ENCODE results near the gene HPS4.

Gene HPS4

DNA sequence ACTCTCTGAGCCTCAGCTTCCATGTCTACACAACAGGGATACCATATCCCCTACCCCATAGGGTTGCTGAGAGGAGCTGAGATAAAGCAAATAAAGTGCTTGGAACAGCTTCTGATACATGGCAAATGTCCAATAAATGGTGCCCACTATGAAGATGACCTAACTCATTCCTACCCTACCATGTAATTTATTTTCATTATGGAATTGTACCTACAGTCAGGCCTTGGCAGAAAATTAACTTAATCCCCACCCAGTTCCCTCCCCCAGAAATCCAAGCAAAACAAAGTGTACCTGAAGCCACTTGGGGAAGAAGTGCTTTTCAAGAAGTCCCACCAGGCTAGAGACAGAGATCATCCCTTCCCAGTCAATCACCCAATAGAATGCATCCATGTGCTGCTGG, 10.9 kb upstream of the HPS4 start:
- H3K36me3 ChIP-seq (ENCODE audit: insufficient read depth, low read length) = peaks cover 82% of the 10 kb centered on the region
- H3K4me1 ChIP-seq (ENCODE audit: insufficient read depth, low read length, poor library complexity, severe bottlenecking) = peaks cover 3% of the 10 kb centered on the region

DNA sequence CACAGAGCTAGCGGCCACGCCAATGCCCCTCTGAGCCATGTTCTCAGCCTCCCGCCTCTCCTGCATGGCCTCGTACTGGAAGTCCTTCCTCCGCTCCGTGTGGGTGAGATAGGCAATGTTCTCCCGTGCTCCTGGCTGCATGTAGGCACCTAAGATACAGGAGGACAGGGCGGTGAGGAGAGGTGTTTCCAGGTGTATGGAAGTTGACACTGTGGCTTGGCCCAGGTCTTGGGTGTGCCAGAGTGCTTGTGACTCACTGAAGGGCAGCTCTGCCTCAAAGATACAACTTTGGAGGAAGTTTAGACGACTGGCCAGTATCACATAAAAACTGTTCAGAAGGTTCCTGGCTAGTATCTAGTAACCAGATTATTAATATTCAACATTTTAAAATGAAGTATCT, 8.6 kb upstream of the HPS4 start:
- no peaks in the 10 kb centered on the region for H3K79me2 ChIP-seq (ENCODE audit: insufficient read depth, low read length)
- peaks cover 7% of the 10 kb centered on the region for H3K4me1 ChIP-seq (ENCODE audit: insufficient read depth, low read length, poor library complexity, severe bottlenecking)
- H3F3A ChIP-seq (ENCODE audit: low read depth) = no peaks in the 10 kb centered on the region
- no peak overlapping the region for H2AFZ ChIP-seq (ENCODE audit: low read length)
- peaks cover 86% of the 10 kb centered on the region for H3K36me3 ChIP-seq (ENCODE audit: insufficient read depth, low read length)
- no peak overlapping the region for H3K9ac ChIP-seq (ENCODE audit: low read depth, low read length, poor library complexity, severe bottlenecking)
- H3K4me3 ChIP-seq (ENCODE audit: low read length, poor library complexity, severe bottlenecking) = no peak overlapping the region
- no peaks in the 10 kb centered on the region for H4K20me1 ChIP-seq (ENCODE audit: insufficient read depth, low read length, poor library complexity, severe bottlenecking)
- H3K9me2 ChIP-seq (replicated peaks; ENCODE audit: low read depth, low read length) = no peaks in the 10 kb centered on the region
- H3K27me3 ChIP-seq (ENCODE audit: insufficient read depth, low read length, poor library complexity, severe bottlenecking) = no peaks in the 10 kb centered on the region
- TF ChIP-seq EZH2phosphoT487 (IDR thresholded peaks at IDR 0.05; ENCODE audit: borderline replicate concordance) = no peak
- TF ChIP-seq CTCF (conservative IDR thresholded peaks at IDR 0.05; ENCODE audit: low read length) = no peak
- no peaks in the 10 kb centered on the region for H3K9me3 ChIP-seq (ENCODE audit: insufficient read depth, low read depth, low read length)
- H3K4me2 ChIP-seq (ENCODE audit: low read depth, low read length, poor library complexity, severe bottlenecking) = no peak overlapping the region

More for the DNA sequence above, 10.9 kb upstream of the HPS4 start:
- H3F3A ChIP-seq (ENCODE audit: low read depth) = no peaks in the 10 kb centered on the region
- no peak overlapping the region for H3K4me3 ChIP-seq (ENCODE audit: low read length, poor library complexity, severe bottlenecking)
- H3K4me2 ChIP-seq (ENCODE audit: low read depth, low read length, poor library complexity, severe bottlenecking) = no peak overlapping the region
- no peaks in the 10 kb centered on the region for H3K79me2 ChIP-seq (ENCODE audit: insufficient read depth, low read length)
- no peaks in the 10 kb centered on the region for H3K27me3 ChIP-seq (ENCODE audit: insufficient read depth, low read length, poor library complexity, severe bottlenecking)
- H4K20me1 ChIP-seq (ENCODE audit: insufficient read depth, low read length, poor library complexity, severe bottlenecking) = no peaks in the 10 kb centered on the region
- no peak overlapping the region for H2AFZ ChIP-seq (ENCODE audit: low read length)
- H3K9me3 ChIP-seq (ENCODE audit: insufficient read depth, low read depth, low read length) = no peaks in the 10 kb centered on the region
- H3K9me2 ChIP-seq (replicated peaks; ENCODE audit: low read depth, low read length) = no peaks in the 10 kb centered on the region
- no peak for TF ChIP-seq CTCF (conservative IDR thresholded peaks at IDR 0.05; ENCODE audit: low read length)
- TF ChIP-seq EZH2phosphoT487 (IDR thresholded peaks at IDR 0.05; ENCODE audit: borderline replicate concordance) = no peak
- no peak overlapping the region for H3K9ac ChIP-seq (ENCODE audit: low read depth, low read length, poor library complexity, severe bottlenecking)

GRCh38 chr22:26489447-26490036, 6.0 kb upstream of the HPS4 start:
- TF ChIP-seq EZH2phosphoT487 (IDR thresholded peaks at IDR 0.05; ENCODE audit: borderline replicate concordance) (no peak), CTCF (conservative IDR thresholded peaks at IDR 0.05; ENCODE audit: low read length) (no peak)
- Histone ChIP-seq H4K20me1 (ENCODE audit: insufficient read depth, low read length, poor library complexity, severe bottlenecking) (no peaks in the 10 kb centered on the region), H3K27me3 (ENCODE audit: insufficient read depth, low read length, poor library complexity, severe bottlenecking) (no peaks in the 10 kb centered on the region), H3K4me3 (ENCODE audit: low read length, poor library complexity, severe bottlenecking) (no peak overlapping the region), H3K9me2 (replicated peaks; ENCODE audit: low read depth, low read length) (no peaks in the 10 kb centered on the region), H3F3A (ENCODE audit: low read depth) (no peaks in the 10 kb centered on the region), H3K9me3 (ENCODE audit: insufficient read depth, low read depth, low read length) (no peaks in the 10 kb centered on the region), H3K4me2 (ENCODE audit: low read depth, low read length, poor library complexity, severe bottlenecking) (no peak overlapping the region), H3K9ac (ENCODE audit: low read depth, low read length, poor library complexity, severe bottlenecking) (peak overlapping the region; percentile 16), H2AFZ (ENCODE audit: low read length) (no peak overlapping the region), H3K36me3 (ENCODE audit: insufficient read depth, low read length) (peaks cover 63% of the 10 kb centered on the region; the same call in 1 of the 2 replicates), H3K79me2 (ENCODE audit: insufficient read depth, low read length) (peaks cover 19% of the 10 kb centered on the region), H3K4me1 (ENCODE audit: insufficient read depth, low read length, poor library complexity, severe bottlenecking) (peaks cover 23% of the 10 kb centered on the region)
